HEK293 (cell line): ENCODE data around the gene RPS4Y2.

Experiments used
- ZNF274 ChIP-seq, 2 experiments: fragments of 200-500 bp in 1 of 2; fragments of 450-650 bp in 1 of 2; sonication (Bioruptor generic) in 1 of 2; formaldehyde crosslinking in 1 of 2; IDR thresholded peaks; 2 replicates each; pipeline versions ENCODE4 v1.5.1 to v1.6.1; 2014 to 2016; ENCODE audit warnings: borderline replicate concordance in 1 of 2, inconsistent platforms in 1 of 2, low read length in 1 of 2, missing biosample characterization in 1 of 2, missing genetic modification characterization in 1 of 2
- ZNF596 ChIP-seq: fragments of 450-650 bp; IDR thresholded peaks from 2 replicates; pipeline ENCODE4 v1.5.0; 2018; ENCODE audit warnings: missing biosample characterization, mild to moderate bottlenecking, missing genetic modification characterization, moderate library complexity
- TF ChIP-seq, protein P1 (sequence below): fragments of 450-650 bp; formaldehyde crosslinking; IDR thresholded peaks from 2 replicates; pipeline ENCODE4 v1.5.1; 2016; ENCODE audit warnings: missing biosample characterization, missing genetic modification characterization
- TF ChIP-seq, protein P2 (sequence below): fragments of 450-650 bp; formaldehyde crosslinking; IDR thresholded peaks from 2 replicates; pipeline ENCODE4 v1.5.1; 2016; ENCODE audit warnings: missing biosample characterization, missing genetic modification characterization

DNA sequence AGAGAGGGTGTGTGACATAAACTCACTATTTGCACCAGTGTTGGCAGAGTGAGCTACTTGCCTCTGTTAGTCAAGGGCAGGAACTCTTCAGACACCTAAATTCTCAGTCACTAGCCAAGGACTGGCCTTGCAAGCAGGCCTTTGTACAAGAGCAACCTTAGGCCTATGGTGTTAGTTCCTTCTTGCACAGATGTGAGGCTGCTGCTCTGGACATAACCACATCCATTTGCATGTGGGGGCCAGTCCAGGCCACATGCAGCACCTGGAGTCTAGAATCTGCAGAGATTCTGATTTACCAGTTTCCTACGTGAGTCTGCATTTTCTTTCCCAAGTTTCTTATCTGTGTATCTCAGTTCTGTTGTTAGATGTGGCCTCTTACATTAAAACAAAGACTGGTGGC, 20.7 kb upstream of the RPS4Y2 start:
- TF ChIP-seq, protein P1, sequence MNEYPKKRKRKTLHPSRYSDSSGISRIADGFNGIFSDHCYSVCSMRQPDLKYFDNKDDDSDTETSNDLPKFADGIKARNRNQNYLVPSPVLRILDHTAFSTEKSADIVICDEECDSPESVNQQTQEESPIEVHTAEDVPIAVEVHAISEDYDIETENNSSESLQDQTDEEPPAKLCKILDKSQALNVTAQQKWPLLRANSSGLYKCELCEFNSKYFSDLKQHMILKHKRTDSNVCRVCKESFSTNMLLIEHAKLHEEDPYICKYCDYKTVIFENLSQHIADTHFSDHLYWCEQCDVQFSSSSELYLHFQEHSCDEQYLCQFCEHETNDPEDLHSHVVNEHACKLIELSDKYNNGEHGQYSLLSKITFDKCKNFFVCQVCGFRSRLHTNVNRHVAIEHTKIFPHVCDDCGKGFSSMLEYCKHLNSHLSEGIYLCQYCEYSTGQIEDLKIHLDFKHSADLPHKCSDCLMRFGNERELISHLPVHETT (tag by site-specific recombination) = no peak
- no peak for TF ChIP-seq ZNF274 (IDR thresholded peaks at IDR 0.05; ENCODE audit: low read length)
- no peak for TF ChIP-seq ZNF274 (tag by site-specific recombination; IDR thresholded peaks at IDR 0.05; ENCODE audit: borderline replicate concordance)
- TF ChIP-seq ZNF596 (tag by site-specific recombination) = no peak
- TF ChIP-seq, protein P2, sequence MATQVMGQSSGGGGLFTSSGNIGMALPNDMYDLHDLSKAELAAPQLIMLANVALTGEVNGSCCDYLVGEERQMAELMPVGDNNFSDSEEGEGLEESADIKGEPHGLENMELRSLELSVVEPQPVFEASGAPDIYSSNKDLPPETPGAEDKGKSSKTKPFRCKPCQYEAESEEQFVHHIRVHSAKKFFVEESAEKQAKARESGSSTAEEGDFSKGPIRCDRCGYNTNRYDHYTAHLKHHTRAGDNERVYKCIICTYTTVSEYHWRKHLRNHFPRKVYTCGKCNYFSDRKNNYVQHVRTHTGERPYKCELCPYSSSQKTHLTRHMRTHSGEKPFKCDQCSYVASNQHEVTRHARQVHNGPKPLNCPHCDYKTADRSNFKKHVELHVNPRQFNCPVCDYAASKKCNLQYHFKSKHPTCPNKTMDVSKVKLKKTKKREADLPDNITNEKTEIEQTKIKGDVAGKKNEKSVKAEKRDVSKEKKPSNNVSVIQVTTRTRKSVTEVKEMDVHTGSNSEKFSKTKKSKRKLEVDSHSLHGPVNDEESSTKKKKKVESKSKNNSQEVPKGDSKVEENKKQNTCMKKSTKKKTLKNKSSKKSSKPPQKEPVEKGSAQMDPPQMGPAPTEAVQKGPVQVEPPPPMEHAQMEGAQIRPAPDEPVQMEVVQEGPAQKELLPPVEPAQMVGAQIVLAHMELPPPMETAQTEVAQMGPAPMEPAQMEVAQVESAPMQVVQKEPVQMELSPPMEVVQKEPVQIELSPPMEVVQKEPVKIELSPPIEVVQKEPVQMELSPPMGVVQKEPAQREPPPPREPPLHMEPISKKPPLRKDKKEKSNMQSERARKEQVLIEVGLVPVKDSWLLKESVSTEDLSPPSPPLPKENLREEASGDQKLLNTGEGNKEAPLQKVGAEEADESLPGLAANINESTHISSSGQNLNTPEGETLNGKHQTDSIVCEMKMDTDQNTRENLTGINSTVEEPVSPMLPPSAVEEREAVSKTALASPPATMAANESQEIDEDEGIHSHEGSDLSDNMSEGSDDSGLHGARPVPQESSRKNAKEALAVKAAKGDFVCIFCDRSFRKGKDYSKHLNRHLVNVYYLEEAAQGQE (tag by site-specific recombination) = no peak
